ENCODE measurements around the gene KCTD16. TPM values are rescaled to one million over a fixed set of nuclear protein-coding genes. Genes with fewer than 3 reads are reported as not detected.

Gene KCTD16
- total RNA-seq, 1 experiment from 2014 or later, result 0.64 TPM

DNA sequence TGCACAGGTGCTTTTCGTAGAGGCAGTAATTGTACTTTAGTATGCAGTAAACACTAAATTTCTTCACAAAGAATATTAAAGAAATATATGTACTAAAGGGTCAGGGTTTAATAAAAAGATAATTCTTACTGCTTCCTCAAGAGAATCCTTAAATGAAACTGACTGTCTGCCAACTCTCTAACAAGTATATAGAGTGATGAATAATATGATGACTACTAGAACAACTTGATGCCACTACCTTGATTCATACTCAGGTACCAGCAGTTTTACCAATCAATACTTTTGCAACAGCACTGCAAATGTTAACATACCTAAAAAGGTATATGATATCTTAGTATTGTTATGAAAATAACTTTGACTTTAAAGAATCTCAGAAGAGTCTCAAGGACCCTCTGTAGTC lies 4.0 kb upstream of the KCTD16 start:
- BruUV-seq (replicated peaks), result no TSS peak
- peaks cover 41% of the 10 kb centered on the region for H3K79me2 ChIP-seq (ENCODE audit: insufficient read depth, low read length)
- no peak overlapping the region for H3K9ac ChIP-seq (ENCODE audit: low read length)
- H3K4me1 ChIP-seq (ENCODE audit: control insufficient read depth in 1 of 2, insufficient read depth in 2 of 2, low read length in 2 of 2), result peaks cover 7 to 14% of the 10 kb centered on the region in 2 experiments; a peak in 2 of 4 replicates
- no peak overlapping the region for H3K4me3 ChIP-seq (replicated peaks in 1 of 2; ENCODE audit: low read depth in 1 of 2, low read length in 2 of 2)
- TF ChIP-seq CEBPB (IDR thresholded peaks at IDR 0.05; ENCODE audit: low read depth) (no peak), RAD21 (IDR thresholded peaks at IDR 0.05; ENCODE audit: low read depth) (no peak), REST (IDR thresholded peaks at IDR 0.05; ENCODE audit: low read depth) (no peak), SP1 (IDR thresholded peaks at IDR 0.05; ENCODE audit: low read depth) (no peak), SRF (IDR thresholded peaks at IDR 0.05; ENCODE audit: low read depth) (no peak), EZH2 (IDR thresholded peaks at IDR 0.05) (no peak), TCF7L2 (IDR thresholded peaks at IDR 0.05; ENCODE audit: borderline replicate concordance, extremely low read depth, insufficient read depth, insufficient read length) (no peak), POLR2A (IDR thresholded peaks at IDR 0.05; ENCODE audit: borderline replicate concordance, extremely low read depth, insufficient read depth, insufficient read length) (no peak), MAX (IDR thresholded peaks at IDR 0.05) (no peak), EGR1 (IDR thresholded peaks at IDR 0.05; ENCODE audit: low read depth) (no peak), ZNF274 (IDR thresholded peaks at IDR 0.05; ENCODE audit: low read depth, low read length) (no peak), EZH2phosphoT487 (IDR thresholded peaks at IDR 0.05; ENCODE audit: borderline replicate concordance) (no peak)
- TF ChIP-seq, protein P1, sequence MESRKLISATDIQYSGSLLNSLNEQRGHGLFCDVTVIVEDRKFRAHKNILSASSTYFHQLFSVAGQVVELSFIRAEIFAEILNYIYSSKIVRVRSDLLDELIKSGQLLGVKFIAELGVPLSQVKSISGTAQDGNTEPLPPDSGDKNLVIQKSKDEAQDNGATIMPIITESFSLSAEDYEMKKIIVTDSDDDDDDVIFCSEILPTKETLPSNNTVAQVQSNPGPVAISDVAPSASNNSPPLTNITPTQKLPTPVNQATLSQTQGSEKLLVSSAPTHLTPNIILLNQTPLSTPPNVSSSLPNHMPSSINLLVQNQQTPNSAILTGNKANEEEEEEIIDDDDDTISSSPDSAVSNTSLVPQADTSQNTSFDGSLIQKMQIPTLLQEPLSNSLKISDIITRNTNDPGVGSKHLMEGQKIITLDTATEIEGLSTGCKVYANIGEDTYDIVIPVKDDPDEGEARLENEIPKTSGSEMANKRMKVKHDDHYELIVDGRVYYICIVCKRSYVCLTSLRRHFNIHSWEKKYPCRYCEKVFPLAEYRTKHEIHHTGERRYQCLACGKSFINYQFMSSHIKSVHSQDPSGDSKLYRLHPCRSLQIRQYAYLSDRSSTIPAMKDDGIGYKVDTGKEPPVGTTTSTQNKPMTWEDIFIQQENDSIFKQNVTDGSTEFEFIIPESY (IDR thresholded peaks at IDR 0.05; ENCODE audit: extremely low read depth, insufficient replicate concordance, low read length), result no peak
- TF ChIP-seq, protein P2, sequence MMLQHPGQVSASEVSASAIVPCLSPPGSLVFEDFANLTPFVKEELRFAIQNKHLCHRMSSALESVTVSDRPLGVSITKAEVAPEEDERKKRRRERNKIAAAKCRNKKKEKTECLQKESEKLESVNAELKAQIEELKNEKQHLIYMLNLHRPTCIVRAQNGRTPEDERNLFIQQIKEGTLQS (IDR thresholded peaks at IDR 0.05), result no peak
- no peaks in the 10 kb centered on the region for H3K9me2 ChIP-seq (ENCODE audit: insufficient read depth)
- no peak overlapping the region for H3K27ac ChIP-seq (ENCODE audit: low read depth, low read length)
- intact Hi-C loops (cut with micrococcal nuclease), result no loop called here
- CTCF ChIA-PET, result no interaction called here
- H3K36me3 ChIP-seq (ENCODE audit: control insufficient read depth in 1 of 2, insufficient read depth in 2 of 2, low read length in 2 of 2), result peaks cover 17 to 27% of the 10 kb centered on the region in 2 experiments
- no peak for ATAC-seq
- H3K9me3 ChIP-seq (ENCODE audit: control insufficient read depth in 1 of 2, insufficient read depth in 1 of 2, low read depth in 1 of 2, low read length in 2 of 2), result no peaks in the 10 kb centered on the region
- no peaks in the 10 kb centered on the region for H4K20me1 ChIP-seq (ENCODE audit: insufficient read depth)
- H2AFZ ChIP-seq (ENCODE audit: low read depth, low read length, poor library complexity, severe bottlenecking), result no peak overlapping the region
- POLR2A ChIA-PET, result no interaction called here
- RAD21 ChIA-PET (ENCODE audit: low non-redundant PET in 1 of 2, low total read pairs in 2 of 2, uncharacterized antibody in 2 of 2, unreplicated experiment in 2 of 2), result no interaction called here
- DNase-seq (ENCODE audit: low read depth, low spot score), result no peak
- no peak overlapping the region for H3K4me2 ChIP-seq (ENCODE audit: low read length)
- H3K27me3 ChIP-seq (ENCODE audit: insufficient read depth, low read length), result no peaks in the 10 kb centered on the region

Data from HCT116 (cell line).